ENCODE measurements around the gene SELENON. TPM values are rescaled to one million over a fixed set of nuclear protein-coding genes. Genes with fewer than 3 reads are reported as not detected.

The SELENON gene
- total and polyA plus RNA-seq, 9 of the 15 experiments (the other 6 are each of a cell fraction or from before 2014, with no cell fraction given): 0.43 to 26.7 (median 7.0) TPM

GRCh38 chr1:25798666-25799351, 1.2 kb upstream of the SELENON start (continued):
- TF ChIP-seq KDM1A (IDR thresholded peaks at IDR 0.05) (no peak), PHF8 (IDR thresholded peaks at IDR 0.05; ENCODE audit: borderline replicate concordance, low read length) (no peak), ARID4B (CRISPR knock-in tag; IDR thresholded peaks at IDR 0.05) (no peak), ATF7 (IDR thresholded peaks at IDR 0.05) (no peak), BCL6 (CRISPR knock-in tag; IDR thresholded peaks at IDR 0.05) (no peak), ZNF398 (CRISPR knock-in tag; IDR thresholded peaks at IDR 0.05) (no peak), ZNF347 (CRISPR knock-in tag; IDR thresholded peaks at IDR 0.05; ENCODE audit: low read depth) (no peak), BCLAF1 (IDR thresholded peaks at IDR 0.05; ENCODE audit: borderline replicate concordance in 1 of 2, control insufficient read depth in 1 of 2, low read depth in 2 of 2, low read length in 1 of 2) (no peak)

Data from K562 (cell line).